HL-60 (cell line): ENCODE data around the gene VAV2.

Source experiments
- GABPA ChIP-seq: IDR thresholded peaks from 2 replicates; pipeline ENCODE4 v1.6.1; 2012; ENCODE audit warnings: low read depth
- POLR2AphosphoS5 ChIP-seq: IDR thresholded peaks from 2 replicates; pipeline ENCODE4 v1.6.1; 2012; ENCODE audit warnings: low read depth
- SPI1 ChIP-seq: IDR thresholded peaks from 2 replicates; pipeline ENCODE4 v1.6.1; 2012; ENCODE audit warnings: low read depth, mild to moderate bottlenecking, borderline replicate concordance
- TF ChIP-seq, protein P1 (sequence below): IDR thresholded peaks from 2 replicates; pipeline ENCODE4 v1.6.1; 2012; ENCODE audit warnings: low read depth; ENCODE audit not compliant: insufficient replicate concordance
- TF ChIP-seq, protein P2 (sequence below): IDR thresholded peaks from one replicate; pipeline ENCODE4 v1.5.1; 2011; ENCODE audit warnings: low read length, control low read depth, inconsistent platforms; ENCODE audit not compliant: insufficient read depth

DNA sequence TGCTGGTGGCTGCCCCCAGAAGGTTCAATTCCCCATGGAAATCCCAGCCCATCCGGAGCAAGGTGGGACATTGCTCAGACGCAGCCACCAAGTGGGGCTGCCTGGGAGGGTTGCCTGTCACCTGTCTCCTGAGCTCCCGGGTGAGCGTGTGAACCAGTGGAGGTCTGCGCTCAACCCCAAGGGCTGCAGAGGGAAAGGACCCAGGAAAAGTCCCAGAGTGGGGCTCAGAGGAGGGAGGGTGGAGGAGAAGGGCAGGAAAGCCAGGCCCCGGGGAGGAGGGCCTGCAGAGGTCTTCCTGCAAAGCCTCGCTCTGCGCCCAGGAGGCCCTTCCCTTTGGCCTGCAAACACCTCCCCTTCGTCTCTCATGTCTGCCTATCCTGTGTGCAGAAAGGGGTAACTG, 134.5 kb downstream of the VAV2 start:
- TF ChIP-seq, protein P1, sequence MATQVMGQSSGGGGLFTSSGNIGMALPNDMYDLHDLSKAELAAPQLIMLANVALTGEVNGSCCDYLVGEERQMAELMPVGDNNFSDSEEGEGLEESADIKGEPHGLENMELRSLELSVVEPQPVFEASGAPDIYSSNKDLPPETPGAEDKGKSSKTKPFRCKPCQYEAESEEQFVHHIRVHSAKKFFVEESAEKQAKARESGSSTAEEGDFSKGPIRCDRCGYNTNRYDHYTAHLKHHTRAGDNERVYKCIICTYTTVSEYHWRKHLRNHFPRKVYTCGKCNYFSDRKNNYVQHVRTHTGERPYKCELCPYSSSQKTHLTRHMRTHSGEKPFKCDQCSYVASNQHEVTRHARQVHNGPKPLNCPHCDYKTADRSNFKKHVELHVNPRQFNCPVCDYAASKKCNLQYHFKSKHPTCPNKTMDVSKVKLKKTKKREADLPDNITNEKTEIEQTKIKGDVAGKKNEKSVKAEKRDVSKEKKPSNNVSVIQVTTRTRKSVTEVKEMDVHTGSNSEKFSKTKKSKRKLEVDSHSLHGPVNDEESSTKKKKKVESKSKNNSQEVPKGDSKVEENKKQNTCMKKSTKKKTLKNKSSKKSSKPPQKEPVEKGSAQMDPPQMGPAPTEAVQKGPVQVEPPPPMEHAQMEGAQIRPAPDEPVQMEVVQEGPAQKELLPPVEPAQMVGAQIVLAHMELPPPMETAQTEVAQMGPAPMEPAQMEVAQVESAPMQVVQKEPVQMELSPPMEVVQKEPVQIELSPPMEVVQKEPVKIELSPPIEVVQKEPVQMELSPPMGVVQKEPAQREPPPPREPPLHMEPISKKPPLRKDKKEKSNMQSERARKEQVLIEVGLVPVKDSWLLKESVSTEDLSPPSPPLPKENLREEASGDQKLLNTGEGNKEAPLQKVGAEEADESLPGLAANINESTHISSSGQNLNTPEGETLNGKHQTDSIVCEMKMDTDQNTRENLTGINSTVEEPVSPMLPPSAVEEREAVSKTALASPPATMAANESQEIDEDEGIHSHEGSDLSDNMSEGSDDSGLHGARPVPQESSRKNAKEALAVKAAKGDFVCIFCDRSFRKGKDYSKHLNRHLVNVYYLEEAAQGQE = no peak
- TF ChIP-seq POLR2AphosphoS5 (no peak), GABPA (no peak), SPI1 (no peak)
- TF ChIP-seq, protein P2, sequence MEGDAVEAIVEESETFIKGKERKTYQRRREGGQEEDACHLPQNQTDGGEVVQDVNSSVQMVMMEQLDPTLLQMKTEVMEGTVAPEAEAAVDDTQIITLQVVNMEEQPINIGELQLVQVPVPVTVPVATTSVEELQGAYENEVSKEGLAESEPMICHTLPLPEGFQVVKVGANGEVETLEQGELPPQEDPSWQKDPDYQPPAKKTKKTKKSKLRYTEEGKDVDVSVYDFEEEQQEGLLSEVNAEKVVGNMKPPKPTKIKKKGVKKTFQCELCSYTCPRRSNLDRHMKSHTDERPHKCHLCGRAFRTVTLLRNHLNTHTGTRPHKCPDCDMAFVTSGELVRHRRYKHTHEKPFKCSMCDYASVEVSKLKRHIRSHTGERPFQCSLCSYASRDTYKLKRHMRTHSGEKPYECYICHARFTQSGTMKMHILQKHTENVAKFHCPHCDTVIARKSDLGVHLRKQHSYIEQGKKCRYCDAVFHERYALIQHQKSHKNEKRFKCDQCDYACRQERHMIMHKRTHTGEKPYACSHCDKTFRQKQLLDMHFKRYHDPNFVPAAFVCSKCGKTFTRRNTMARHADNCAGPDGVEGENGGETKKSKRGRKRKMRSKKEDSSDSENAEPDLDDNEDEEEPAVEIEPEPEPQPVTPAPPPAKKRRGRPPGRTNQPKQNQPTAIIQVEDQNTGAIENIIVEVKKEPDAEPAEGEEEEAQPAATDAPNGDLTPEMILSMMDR = no peak
